Activated CD8-positive, alpha-beta memory T cell treated with anti-CD3 and anti-CD28 coated beads, Interleukin-2, amount 10 ng/mL, durations not matched to agents 7 days and 5 days (primary cell): ENCODE results near the gene TINCR. TPM values are rescaled to one million over a fixed set of nuclear protein-coding genes. Genes with fewer than 3 reads are reported as not detected.

Experiments used
- ATAC-seq: fragments of 150-1000 bp; cut with Tn5 transposase; one replicate; pipeline ENCODE4 v1.10.0; 2021; ENCODE audit warnings: moderate library complexity
- CTCF ChIA-PET: fragments of 350-600 bp; sonication (Branson Sonifier 250); formaldehyde crosslinking; loops from one replicate; lab custom pipeline; 2021; ENCODE audit warnings: antibody characterized with exemption; lab: Charles Lee
- DNase-seq: peaks from one replicate; pipeline ENCODE4 v3.0.0-alpha.2; 2020
- H3K27ac Mint-ChIP-seq: one replicate; pipeline ENCODE4 v1.8.0; 2021; ENCODE audit warnings: mild to moderate bottlenecking, mixed read lengths
- H3K27me3 Mint-ChIP-seq: one replicate; pipeline ENCODE4 v1.8.0; 2021; ENCODE audit warnings: mixed read lengths
- H3K36me3 Mint-ChIP-seq: one replicate; pipeline ENCODE4 v1.8.0; 2021; ENCODE audit warnings: mild to moderate bottlenecking, mixed read lengths
- H3K4me1 Mint-ChIP-seq: one replicate; pipeline ENCODE4 v1.8.0; 2021; ENCODE audit warnings: mixed read lengths
- H3K4me3 Mint-ChIP-seq: one replicate; pipeline ENCODE4 v1.8.0; 2021; ENCODE audit warnings: mild to moderate bottlenecking, moderate library complexity, mixed read lengths
- H3K9me3 Mint-ChIP-seq: one replicate; pipeline ENCODE4 v1.8.0; 2022; ENCODE audit warnings: low read depth, mixed read lengths
- total RNA-seq, 2 experiments: library from RNA; stranded (reverse); gene quantifications; one replicate each; pipeline ENCODE4 v1.2.3, GENCODE V29; 2021

The TINCR gene
- total RNA-seq, 2 experiments from 2014 or later, result 0.28 to 0.79 TPM

DNA sequence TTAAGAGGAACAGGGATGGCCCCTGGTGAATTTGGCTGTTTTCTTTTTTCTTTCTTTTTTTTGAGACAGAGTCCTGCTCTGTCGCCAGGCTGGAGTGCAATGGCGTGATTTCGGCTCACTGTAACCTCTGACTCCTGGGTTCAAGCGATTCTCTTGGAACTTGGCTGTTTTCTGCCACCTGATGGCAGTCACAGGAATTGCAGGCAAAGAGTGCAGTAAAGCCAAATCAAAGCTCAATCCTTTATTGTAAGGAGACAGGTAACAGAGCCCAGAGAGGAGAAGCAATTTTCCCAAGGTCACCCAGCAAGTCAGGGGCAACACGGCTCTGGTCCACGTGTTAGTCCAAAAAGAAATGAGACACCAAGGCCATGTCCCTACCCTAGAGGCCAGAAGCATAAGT, 6.2 kb downstream of the TINCR start:
- Mint-ChIP-seq H3K4me3 (no peak overlapping the region), H3K27me3 (no peaks in the 10 kb centered on the region), H3K36me3 (no peaks in the 10 kb centered on the region), H3K4me1 (no peaks in the 10 kb centered on the region), H3K27ac (no peak overlapping the region), H3K9me3 (peaks cover 8% of the 10 kb centered on the region)
- CTCF ChIA-PET, result interaction anchor here (0.9 kb wide), 1 partner anchor 19 kb away, joined by 3 read pairs; no protein-coding TSS in a partner anchor
- DNase-seq (no peak), ATAC-seq (no peak)

DNA sequence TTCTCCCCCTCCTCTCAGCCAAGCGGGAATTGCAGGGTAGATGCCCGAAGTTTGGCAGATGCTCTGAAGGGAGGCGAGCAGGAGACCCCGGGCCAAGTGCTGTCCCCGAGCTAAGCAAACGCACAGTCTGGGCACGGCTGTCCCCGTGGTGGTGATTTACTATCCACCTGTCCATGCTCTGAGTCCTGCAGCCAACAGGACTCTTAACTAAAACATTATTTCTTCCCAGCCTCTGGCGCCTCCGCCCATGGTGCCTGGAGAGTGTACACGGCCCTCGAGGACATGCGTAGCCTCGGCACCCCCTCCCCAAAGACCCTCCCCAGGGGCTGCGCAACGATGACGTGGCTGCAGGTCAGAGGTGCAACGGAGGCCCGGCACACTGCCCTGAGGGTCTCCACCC, 7.6 kb downstream of the TINCR start:
- ATAC-seq (no peak), DNase-seq (no peak)
- CTCF ChIA-PET, result no interaction called here
- Mint-ChIP-seq H3K4me1 (no peaks in the 10 kb centered on the region), H3K27ac (no peak overlapping the region), H3K36me3 (no peaks in the 10 kb centered on the region), H3K9me3 (peaks cover 8% of the 10 kb centered on the region), H3K4me3 (no peak overlapping the region), H3K27me3 (no peaks in the 10 kb centered on the region)

DNA sequence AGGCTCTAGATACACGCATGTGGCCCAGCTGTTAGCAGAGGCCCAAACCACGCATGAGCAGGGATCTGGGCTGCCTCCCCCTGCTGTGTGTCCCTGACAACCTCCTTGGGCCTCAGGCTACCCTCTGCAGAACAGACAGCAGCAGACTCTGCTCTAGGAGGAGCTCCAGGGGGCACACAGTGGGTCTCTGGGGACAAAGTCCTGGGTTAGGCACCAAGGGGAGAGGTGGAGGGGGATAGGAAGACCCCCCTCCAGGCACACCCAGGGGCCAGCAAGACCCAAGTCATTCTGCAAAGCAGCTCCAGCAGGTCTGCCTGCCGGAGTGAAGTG, 8.0 kb downstream of the TINCR start:
- H3K9me3 Mint-ChIP-seq, result peaks cover 8% of the 10 kb centered on the region
- DNase-seq, result no peak
- no peaks in the 10 kb centered on the region for H3K4me1 Mint-ChIP-seq
- CTCF ChIA-PET, result no interaction called here
- no peaks in the 10 kb centered on the region for H3K27me3 Mint-ChIP-seq
- ATAC-seq, result no peak
- no peaks in the 10 kb centered on the region for H3K36me3 Mint-ChIP-seq
- H3K27ac Mint-ChIP-seq, result no peak overlapping the region
- H3K4me3 Mint-ChIP-seq, result no peak overlapping the region

DNA sequence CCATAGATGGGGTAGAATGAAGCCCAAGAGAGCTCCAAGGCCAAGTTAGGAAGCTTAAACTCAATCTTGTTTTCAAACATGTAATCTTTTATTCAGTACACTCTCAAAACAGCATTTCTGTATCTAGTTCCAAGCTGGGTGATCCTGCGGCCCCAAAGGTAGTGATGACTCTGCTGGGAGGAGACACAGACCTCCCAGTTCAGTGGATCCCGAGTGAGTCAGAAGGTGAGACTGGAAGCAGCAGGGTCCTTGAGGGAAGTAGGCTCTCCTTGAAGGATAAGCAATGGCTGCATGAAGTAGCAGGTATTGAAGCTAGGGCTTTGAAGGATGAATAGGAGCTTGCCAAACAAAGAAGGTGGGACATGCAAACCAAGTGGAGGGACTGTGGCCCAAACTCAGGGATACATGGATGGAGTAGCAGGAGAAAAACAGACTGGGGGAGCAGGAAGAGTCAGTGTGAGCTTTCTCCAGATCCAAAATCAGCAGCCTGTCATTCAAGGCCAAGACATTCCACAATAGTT, 9.6 kb downstream of the TINCR start:
- Mint-ChIP-seq H3K4me3 (no peak overlapping the region), H3K27me3 (no peaks in the 10 kb centered on the region), H3K4me1 (no peaks in the 10 kb centered on the region), H3K9me3 (peaks cover 8% of the 10 kb centered on the region), H3K36me3 (no peaks in the 10 kb centered on the region), H3K27ac (no peak overlapping the region)
- ATAC-seq (no peak), DNase-seq (no peak)
- CTCF ChIA-PET, result interaction anchor here (0.8 kb wide), 1 partner anchor 10 kb away, joined by 3 read pairs; no protein-coding TSS in a partner anchor

DNA sequence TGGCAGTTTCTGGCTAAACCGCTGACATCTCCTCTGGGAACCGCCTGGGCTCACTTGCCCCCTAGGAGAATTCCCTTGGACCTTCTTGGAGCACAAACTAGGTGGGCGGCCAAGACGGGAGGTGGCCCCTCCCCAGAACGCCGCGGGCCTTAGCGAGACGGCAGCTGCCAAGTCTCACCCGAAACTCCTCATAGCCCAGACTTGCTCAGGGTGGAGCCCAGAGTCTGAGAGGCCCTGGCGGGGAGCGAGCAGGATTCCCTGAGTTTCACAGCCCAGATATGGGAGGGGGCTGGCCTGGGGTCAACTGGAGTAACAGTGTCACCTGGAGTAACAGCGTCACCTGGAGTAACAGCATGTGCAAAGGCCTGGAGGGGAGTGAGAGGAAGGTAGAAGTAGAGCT, 10.1 kb downstream of the TINCR start:
- CTCF ChIA-PET, result interaction anchor here (0.8 kb wide), 1 partner anchor 10 kb away, joined by 3 read pairs; no protein-coding TSS in a partner anchor
- ATAC-seq, result no peak
- H3K4me1 Mint-ChIP-seq, result no peaks in the 10 kb centered on the region
- no peak overlapping the region for H3K27ac Mint-ChIP-seq
- DNase-seq, result no peak
- H3K4me3 Mint-ChIP-seq, result no peak overlapping the region
- no peaks in the 10 kb centered on the region for H3K36me3 Mint-ChIP-seq
- peaks cover 8% of the 10 kb centered on the region for H3K9me3 Mint-ChIP-seq
- no peaks in the 10 kb centered on the region for H3K27me3 Mint-ChIP-seq

DNA sequence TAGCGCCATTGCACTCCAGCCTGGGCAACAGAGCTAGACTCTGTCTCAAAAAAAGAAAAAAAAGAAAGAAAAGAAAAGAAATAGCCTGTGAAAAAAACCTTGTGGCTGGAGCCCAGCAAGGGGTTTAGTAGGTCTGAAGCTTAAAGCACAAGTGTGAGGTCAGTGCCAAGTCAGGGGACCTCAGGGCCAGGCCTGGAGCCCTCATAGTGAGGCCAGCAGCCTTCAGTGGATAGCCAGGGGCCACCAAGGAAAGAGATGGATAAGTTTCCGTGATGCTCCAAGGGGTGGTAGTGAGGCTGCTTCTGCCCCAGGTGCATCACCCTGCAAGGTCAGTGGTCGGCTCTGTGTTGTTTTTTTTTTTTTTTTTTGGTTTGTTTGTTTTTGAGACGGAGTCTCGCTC, 12.9 kb downstream of the TINCR start:
- CTCF ChIA-PET, result interaction anchor here (0.7 kb wide), 1 partner anchor 67 kb away, joined by 3 read pairs; no protein-coding TSS in a partner anchor
- no peaks in the 10 kb centered on the region for H3K9me3 Mint-ChIP-seq

DNA sequence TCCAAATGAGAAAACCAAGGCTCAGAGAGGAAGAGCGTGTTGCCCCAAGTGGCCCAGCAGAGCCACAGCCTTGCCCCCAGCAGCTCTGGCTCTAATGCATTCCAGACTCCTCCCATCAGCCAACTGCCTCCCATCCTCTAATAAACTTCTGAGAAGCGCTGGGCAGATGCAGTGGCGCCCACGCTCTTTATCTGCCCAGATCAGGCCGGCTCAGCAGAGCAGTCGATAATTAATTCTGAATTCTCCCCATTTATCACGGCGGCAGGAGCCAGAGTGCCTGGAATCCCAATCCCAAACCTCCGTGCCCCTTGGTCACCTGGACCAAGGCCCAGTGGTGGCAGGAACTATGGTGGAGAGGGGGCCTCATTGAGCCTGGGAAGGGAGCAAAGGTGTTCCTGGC, 13.9 kb downstream of the TINCR start:
- Mint-ChIP-seq H3K4me3 (no peak overlapping the region), H3K27me3 (peaks cover 2% of the 10 kb centered on the region), H3K4me1 (no peaks in the 10 kb centered on the region), H3K36me3 (no peaks in the 10 kb centered on the region), H3K27ac (no peak overlapping the region), H3K9me3 (no peaks in the 10 kb centered on the region)
- ATAC-seq (no peak), DNase-seq (no peak)
- CTCF ChIA-PET, result interaction anchor here (0.6 kb wide), 1 partner anchor 711 kb away, joined by 3 read pairs; no protein-coding TSS in a partner anchor

More for the DNA sequence above, 12.9 kb downstream of the TINCR start:
- Mint-ChIP-seq H3K36me3 (no peaks in the 10 kb centered on the region), H3K4me1 (no peaks in the 10 kb centered on the region), H3K27ac (no peak overlapping the region), H3K27me3 (peaks cover 2% of the 10 kb centered on the region), H3K4me3 (no peak overlapping the region)
- ATAC-seq (no peak), DNase-seq (no peak)

DNA sequence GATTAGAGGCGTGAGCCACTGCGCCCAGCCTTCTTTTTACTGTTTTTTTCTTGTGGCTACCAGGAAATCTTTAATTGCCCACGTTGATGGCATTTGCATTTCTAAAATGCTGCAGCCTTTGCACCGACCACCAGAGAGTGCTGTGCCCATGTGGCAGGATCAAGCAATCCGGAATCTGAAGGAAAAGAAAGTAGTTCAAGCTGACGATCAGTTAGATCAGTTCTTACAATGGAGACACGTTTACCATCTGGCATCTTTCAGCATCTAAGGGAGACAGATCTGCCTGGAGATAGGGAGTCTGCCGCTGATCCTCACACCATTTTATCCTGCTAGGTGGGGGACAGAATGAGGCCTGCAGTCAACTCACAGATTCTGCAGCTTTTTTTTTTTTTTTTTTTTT, 19.9 kb downstream of the TINCR start:
- CTCF ChIA-PET, result interaction anchor here (0.7 to 1.5 kb wide), 3 partner anchors 10 to 245 kb away, joined by 3 to 4 read pairs (median 3); no protein-coding TSS in a partner anchor
- Mint-ChIP-seq H3K9me3 (no peaks in the 10 kb centered on the region), H3K27ac (no peak overlapping the region), H3K4me3 (peak overlapping the region; percentile 23), H3K4me1 (peaks cover 2% of the 10 kb centered on the region), H3K36me3 (no peaks in the 10 kb centered on the region), H3K27me3 (peaks cover 2% of the 10 kb centered on the region)
- ATAC-seq, result no peak
- DNase-seq, result peak; percentile 54

DNA sequence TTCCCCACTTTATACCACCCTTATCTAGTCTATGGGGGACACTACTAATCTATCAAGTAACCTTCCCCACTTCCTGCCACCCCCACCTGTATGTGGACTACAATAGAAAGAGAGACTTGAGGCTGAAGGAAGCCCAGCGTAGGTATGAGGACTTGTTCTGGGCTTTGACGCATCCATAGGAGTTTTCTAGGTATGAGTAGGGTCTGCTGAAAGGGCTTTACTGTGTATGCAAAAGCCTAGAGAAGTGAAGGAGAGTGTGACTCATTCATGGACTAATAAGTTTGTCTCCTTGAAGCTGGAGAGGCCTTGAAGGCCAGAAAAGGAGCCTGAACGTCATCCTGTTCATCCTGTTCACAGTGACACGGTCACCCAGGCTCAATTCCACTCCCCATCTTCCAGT, 21.8 kb downstream of the TINCR start:
- CTCF ChIA-PET, result no interaction called here
- Mint-ChIP-seq H3K36me3 (no peaks in the 10 kb centered on the region), H3K4me1 (peaks cover 2% of the 10 kb centered on the region), H3K27me3 (no peaks in the 10 kb centered on the region), H3K9me3 (no peaks in the 10 kb centered on the region), H3K4me3 (no peak overlapping the region), H3K27ac (no peak overlapping the region)
- no peak for ATAC-seq
- DNase-seq, result no peak

DNA sequence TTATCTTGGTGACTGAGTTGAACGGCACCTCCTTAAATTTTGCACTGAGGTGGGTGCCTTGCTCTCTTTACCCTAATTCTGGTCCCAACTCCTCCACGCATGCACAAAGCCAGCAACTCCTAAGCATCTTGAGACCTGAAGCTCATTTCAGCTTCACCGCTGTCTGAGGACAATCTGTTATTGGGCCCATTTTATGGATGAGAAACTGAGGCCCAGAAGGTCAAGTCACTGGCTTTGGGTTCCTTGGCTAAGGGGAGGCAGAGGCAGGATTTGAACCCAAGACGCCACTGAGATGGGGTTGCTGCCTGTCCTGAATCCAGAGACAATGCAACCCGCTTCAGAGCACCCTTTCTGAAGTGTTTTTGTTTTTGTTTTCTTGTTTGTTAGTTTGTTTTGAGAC, 22.7 kb downstream of the TINCR start:
- DNase-seq (no peak), ATAC-seq (no peak)
- H3K27ac Mint-ChIP-seq, result no peak overlapping the region
- H3K27me3 Mint-ChIP-seq, result no peaks in the 10 kb centered on the region
- CTCF ChIA-PET, result no interaction called here
- H3K4me3 Mint-ChIP-seq, result no peak overlapping the region
- H3K36me3 Mint-ChIP-seq, result no peaks in the 10 kb centered on the region
- H3K9me3 Mint-ChIP-seq, result no peaks in the 10 kb centered on the region
- peaks cover 2% of the 10 kb centered on the region for H3K4me1 Mint-ChIP-seq

DNA sequence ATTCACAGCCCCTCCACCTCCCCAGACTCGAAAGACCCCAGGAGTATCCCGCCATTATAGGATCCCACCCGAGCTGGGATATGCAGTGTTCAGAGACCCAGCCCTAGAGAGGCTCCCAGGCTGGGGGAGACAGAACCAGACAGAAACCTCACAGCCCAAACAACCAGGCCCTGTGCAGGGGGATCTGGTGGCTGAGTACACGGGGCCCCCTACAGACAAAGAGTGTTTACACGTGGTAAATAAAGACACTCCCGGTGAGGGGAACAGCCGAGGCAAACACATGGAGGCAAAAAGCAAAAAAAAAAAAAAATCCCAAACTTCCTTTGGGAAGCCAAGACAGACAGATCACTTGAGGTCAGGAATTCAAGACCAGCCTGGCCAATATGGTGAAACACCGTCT, 25.1 kb downstream of the TINCR start:
- H3K36me3 Mint-ChIP-seq, result no peaks in the 10 kb centered on the region
- no peaks in the 10 kb centered on the region for H3K4me1 Mint-ChIP-seq
- H3K9me3 Mint-ChIP-seq, result no peaks in the 10 kb centered on the region
- no peak overlapping the region for H3K4me3 Mint-ChIP-seq
- CTCF ChIA-PET, result no interaction called here
- no peaks in the 10 kb centered on the region for H3K27me3 Mint-ChIP-seq
- DNase-seq (no peak), ATAC-seq (no peak)
- H3K27ac Mint-ChIP-seq, result no peak overlapping the region

DNA sequence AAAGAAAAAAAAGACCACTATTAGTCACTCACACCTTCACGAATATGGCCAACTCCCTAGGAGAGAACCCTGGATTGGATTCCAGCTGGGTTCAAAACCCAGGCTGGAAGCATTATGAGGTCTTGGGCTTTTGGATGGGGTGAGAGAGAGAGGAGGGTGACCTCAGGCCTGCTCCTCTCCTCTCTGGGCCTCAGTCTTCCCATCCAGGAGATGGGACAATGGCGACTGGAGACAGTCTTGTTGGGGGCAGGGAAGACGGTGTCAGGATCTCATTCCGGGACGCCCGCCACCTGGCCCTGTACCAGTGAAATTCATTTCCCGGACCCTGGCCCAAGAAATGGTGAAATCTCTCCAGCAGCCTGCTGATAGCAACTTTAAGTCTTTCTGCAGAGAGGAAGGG, 26.3 kb downstream of the TINCR start:
- H3K4me3 Mint-ChIP-seq, result no peak overlapping the region
- H3K36me3 Mint-ChIP-seq, result no peaks in the 10 kb centered on the region
- no peak overlapping the region for H3K27ac Mint-ChIP-seq
- H3K9me3 Mint-ChIP-seq, result no peaks in the 10 kb centered on the region
- H3K27me3 Mint-ChIP-seq, result peaks cover 2% of the 10 kb centered on the region
- ATAC-seq (no peak), DNase-seq (no peak)
- CTCF ChIA-PET, result no interaction called here
- no peaks in the 10 kb centered on the region for H3K4me1 Mint-ChIP-seq

DNA sequence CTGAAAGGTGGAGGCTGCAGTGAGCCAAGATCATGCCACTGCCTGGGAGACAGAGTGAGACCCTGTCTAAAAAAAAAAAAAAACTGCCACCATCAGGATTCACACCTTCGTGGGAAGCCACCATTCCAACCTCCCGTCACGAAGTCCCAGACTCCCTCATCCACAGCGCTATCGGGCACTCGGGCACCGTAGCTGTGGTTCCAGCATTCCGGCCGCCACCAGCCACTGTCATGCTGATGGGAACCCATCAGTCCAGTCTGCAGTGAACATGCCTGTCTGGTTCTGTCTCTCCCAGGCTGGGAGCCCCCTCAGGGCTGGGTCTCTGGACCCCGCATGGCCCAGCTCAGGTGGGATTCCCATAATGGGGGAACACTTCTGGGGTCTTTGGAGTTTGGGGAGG, 27.5 kb downstream of the TINCR start:
- Mint-ChIP-seq H3K27me3 (peaks cover 7% of the 10 kb centered on the region), H3K27ac (no peak overlapping the region), H3K4me3 (no peak overlapping the region), H3K4me1 (no peaks in the 10 kb centered on the region), H3K36me3 (no peaks in the 10 kb centered on the region), H3K9me3 (peaks cover 4% of the 10 kb centered on the region)
- ATAC-seq (no peak), DNase-seq (no peak)
- CTCF ChIA-PET, result no interaction called here

DNA sequence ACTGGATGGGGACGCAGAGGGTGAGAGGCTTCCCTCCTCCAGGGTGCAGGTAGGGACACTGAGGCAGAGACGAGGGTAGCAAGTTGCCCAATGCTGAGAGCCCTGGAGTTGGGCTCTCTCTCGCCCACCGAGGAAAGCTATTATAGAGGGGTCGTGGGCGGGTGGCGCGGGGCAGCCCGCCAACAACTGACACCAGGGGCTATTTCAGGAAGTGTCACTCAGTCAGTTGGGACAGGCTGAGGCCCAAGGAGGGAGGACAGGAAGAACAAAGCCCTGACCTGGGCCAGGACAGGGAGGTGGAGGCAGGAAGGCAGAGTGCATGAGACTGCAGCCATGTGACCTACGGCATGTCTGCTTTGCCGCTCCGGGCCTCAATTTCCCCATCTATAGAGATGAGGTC, 29.9 kb downstream of the TINCR start:
- Mint-ChIP-seq H3K36me3 (peaks cover 5% of the 10 kb centered on the region), H3K9me3 (peaks cover 13% of the 10 kb centered on the region), H3K27me3 (peaks cover 7% of the 10 kb centered on the region), H3K27ac (no peak overlapping the region), H3K4me3 (no peak overlapping the region), H3K4me1 (no peaks in the 10 kb centered on the region)
- DNase-seq, result no peak
- no peak for ATAC-seq
- CTCF ChIA-PET, result no interaction called here
